GM12864 (cell line): Measurements from ENCODE around the gene ACSL4.
"Not testable (repeated sequence)": the region's sequence is repeated elsewhere in the genome, so short reads cannot be mapped to it uniquely, and the experiment has no call there.

Experiments used
- DNase-seq: peaks from one replicate; pipeline ENCODE4 v3.0.0-alpha.2; 2011; ENCODE audit warnings: low read depth
- H3K4me3 ChIP-seq: 2 replicates; pipeline ENCODE4 v1.5.1; 2011; ENCODE audit warnings: mild to moderate bottlenecking, low read depth, low read length, control low read depth
- CTCF ChIP-seq: IDR thresholded peaks from 2 replicates; pipeline ENCODE4 v1.5.1; 2011; ENCODE audit warnings: low read depth, mild to moderate bottlenecking, moderate library complexity, low read length, control low read depth, inconsistent platforms; ENCODE audit errors: missing control alignments

ACSL4 gene

GRCh38 chrX:109679820-109680219 lies 53.2 kb downstream of the ACSL4 start:
- no peak for TF ChIP-seq CTCF

GRCh38 chrX:109672239-109672638 lies 60.8 kb downstream of the ACSL4 start:
- no peak for TF ChIP-seq CTCF
- H3K4me3 ChIP-seq: no peak overlapping the region
- DNase-seq: no peak

More at GRCh38 chrX:109679820-109680219, 53.2 kb downstream of the ACSL4 start:
- no peak for DNase-seq
- H3K4me3 ChIP-seq: no peak overlapping the region

GRCh38 chrX:109671170-109671569 lies 61.9 kb downstream of the ACSL4 start:
- DNase-seq, H3K4me3 ChIP-seq: not testable (repeated sequence)

- no peak for DNase-seq
- no peak overlapping the region for H3K4me3 ChIP-seq
- no peak for TF ChIP-seq CTCF
Observed at GRCh38 chrX:109667986-109668385, 65.1 kb downstream of the ACSL4 start.

- no peak for TF ChIP-seq CTCF
- DNase-seq: no peak
Observed at GRCh38 chrX:109660435-109661143, 72.5 kb downstream of the ACSL4 start.

GRCh38 chrX:109658391-109658790 lies 74.7 kb downstream of the ACSL4 start:
- H3K4me3 ChIP-seq: no peak overlapping the region
- no peak for DNase-seq
- no peak for TF ChIP-seq CTCF

More at GRCh38 chrX:109660435-109661143, 72.5 kb downstream of the ACSL4 start:
- no peak overlapping the region for H3K4me3 ChIP-seq

- not testable (repeated sequence) for H3K4me3 ChIP-seq, DNase-seq
Observed at GRCh38 chrX:109657364-109657763, 75.7 kb downstream of the ACSL4 start.

- no peak overlapping the region for H3K4me3 ChIP-seq
- no peak for TF ChIP-seq CTCF
- no peak for DNase-seq
Observed at GRCh38 chrX:109656774-109657173, 76.3 kb downstream of the ACSL4 start.
